Measurements from ENCODE around the gene CD82. TPM values are rescaled to one million over a fixed set of nuclear protein-coding genes. Genes with fewer than 3 reads are reported as not detected.

Gene CD82
- total and polyA plus RNA-seq, 2 of the 13 experiments (the other 11 are each of a cell fraction or from before 2014, with no cell fraction given) = 0.05 TPM; not detected in 1

DNA sequence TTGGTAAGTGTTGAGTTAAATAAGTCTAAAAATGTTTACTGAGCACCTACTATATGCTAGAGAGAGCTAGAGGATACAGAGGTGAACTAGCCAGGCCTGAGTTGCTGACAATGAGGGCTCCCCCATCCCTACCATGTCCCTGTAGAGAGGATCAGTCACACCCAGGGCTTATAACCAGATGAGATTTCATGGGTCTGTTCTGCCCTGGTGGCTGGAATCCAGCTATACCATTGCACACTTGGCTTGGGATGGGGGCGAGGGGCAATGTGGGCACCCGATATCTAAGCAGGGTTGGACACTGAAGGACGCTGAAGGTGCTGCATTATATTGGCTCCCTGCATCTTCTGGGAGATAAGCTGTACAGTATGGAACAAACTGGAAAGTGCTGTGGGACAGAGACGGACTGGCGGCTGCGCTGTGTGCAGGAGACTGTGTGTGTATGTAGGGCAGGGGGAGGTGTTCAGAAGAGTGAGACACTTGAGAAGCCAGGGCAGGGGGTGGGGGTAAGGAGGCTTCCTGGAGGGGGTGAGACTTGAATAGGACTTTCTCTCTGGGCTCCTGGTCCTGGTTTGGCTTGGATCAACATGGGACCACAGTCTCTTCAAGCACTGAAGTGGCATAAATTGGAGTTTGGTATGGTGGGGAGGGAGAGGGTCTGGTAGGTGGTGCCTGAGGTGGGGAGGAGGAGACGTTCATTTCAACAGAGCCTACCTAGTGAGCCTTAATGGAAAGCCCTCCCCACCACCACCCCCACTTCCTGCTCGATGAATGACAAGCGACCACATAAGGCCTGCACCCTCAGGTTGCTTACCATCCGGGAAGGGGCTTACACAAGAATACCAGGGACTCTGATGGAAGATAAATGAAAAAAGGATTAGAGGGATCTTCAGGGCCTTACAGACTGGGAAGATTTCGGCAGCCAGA, 1.8 kb downstream of the CD82 start:
- H3K36me3 ChIP-seq (replicated peaks in 1 of 2; ENCODE audit: control insufficient read depth in 1 of 2, insufficient read depth in 2 of 2, low read length in 2 of 2) = no peaks in the 10 kb centered on the region
- POLR2A ChIA-PET = no interaction called here
- no peak overlapping the region for H3K4me2 ChIP-seq (ENCODE audit: low read depth, low read length)
- BruUV-seq (replicated peaks) = no TSS peak
- H3K4me1 ChIP-seq (ENCODE audit: insufficient read depth, low read length) = peaks cover 8% of the 10 kb centered on the region
- ATAC-seq = no peak
- no peak overlapping the region for H3K9ac ChIP-seq (ENCODE audit: insufficient read depth, low read depth, low read length)
- H3K79me2 ChIP-seq (ENCODE audit: insufficient read depth, low read length) = no peaks in the 10 kb centered on the region
- no peaks in the 10 kb centered on the region for H3K9me3 ChIP-seq (ENCODE audit: low read length)
- DNase-seq (ENCODE audit: low spot score) = no peak
- CTCF ChIA-PET (ENCODE audit: low intra/inter-chr PET ratio, low total read pairs) = no interaction called here
- 57% methylated on average over 9 of the region's 11 CpGs for WGBS (ENCODE audit: low lambda C conversion rate)
- FAIRE-seq = no peak
- no peak overlapping the region for H2AFZ ChIP-seq (ENCODE audit: low read length)
- no peak overlapping the region for H3K4me3 ChIP-seq (replicated peaks in 1 of 3; ENCODE audit: insufficient read depth in 1 of 3, low read depth in 2 of 3, low read length in 3 of 3)
- no peaks in the 10 kb centered on the region for H4K20me1 ChIP-seq (ENCODE audit: insufficient read depth, low read length)
- peaks cover 0 to 20% of the 10 kb centered on the region in 2 experiments; a peak in 2 of 5 replicates for H3K27me3 ChIP-seq (ENCODE audit: control insufficient read depth in 1 of 2, insufficient read depth in 2 of 2, low read length in 2 of 2)
- in situ Hi-C loops (cut with HindIII; ENCODE audit: extremely low pct_ligation_motif_present, low pct_unique_long_range_greater_than_20kb) = loop anchor here (10.0 kb wide), 1 partner anchor 48 kb away; no protein-coding TSS in a partner anchor
- intact Hi-C loops (cut with micrococcal nuclease; ENCODE audit: unreplicated experiment) = no loop called here
- no peak overlapping the region for H3K27ac ChIP-seq (ENCODE audit: extremely low read length, insufficient read depth, low read length)
- TF ChIP-seq CENPT (CRISPR knock-in tag; IDR thresholded peaks at IDR 0.05; ENCODE audit: low read depth) (no peak), FOXK1 (CRISPR knock-in tag; IDR thresholded peaks at IDR 0.05; ENCODE audit: borderline replicate concordance, low read depth) (no peak), ZNF780A (CRISPR knock-in tag; IDR thresholded peaks at IDR 0.05) (no peak), ZNF75D (CRISPR knock-in tag; IDR thresholded peaks at IDR 0.05; ENCODE audit: borderline replicate concordance) (no peak), GTF2F1 (IDR thresholded peaks at IDR 0.05; ENCODE audit: low read length) (no peak), ZNF430 (CRISPR knock-in tag; IDR thresholded peaks at IDR 0.05) (no peak), KDM5A (IDR thresholded peaks at IDR 0.05; ENCODE audit: borderline replicate concordance, low read length) (no peak), ZNF383 (CRISPR knock-in tag; IDR thresholded peaks at IDR 0.05; ENCODE audit: borderline replicate concordance) (no peak), SATB2 (CRISPR knock-in tag; IDR thresholded peaks at IDR 0.05) (no peak), ZFP90 (CRISPR knock-in tag; IDR thresholded peaks at IDR 0.05; ENCODE audit: borderline replicate concordance) (no peak), GLI4 (CRISPR knock-in tag; IDR thresholded peaks at IDR 0.05; ENCODE audit: borderline replicate concordance) (no peak), NFKB2 (CRISPR knock-in tag; IDR thresholded peaks at IDR 0.05; ENCODE audit: borderline replicate concordance) (no peak)
- TF ChIP-seq, protein P1, sequence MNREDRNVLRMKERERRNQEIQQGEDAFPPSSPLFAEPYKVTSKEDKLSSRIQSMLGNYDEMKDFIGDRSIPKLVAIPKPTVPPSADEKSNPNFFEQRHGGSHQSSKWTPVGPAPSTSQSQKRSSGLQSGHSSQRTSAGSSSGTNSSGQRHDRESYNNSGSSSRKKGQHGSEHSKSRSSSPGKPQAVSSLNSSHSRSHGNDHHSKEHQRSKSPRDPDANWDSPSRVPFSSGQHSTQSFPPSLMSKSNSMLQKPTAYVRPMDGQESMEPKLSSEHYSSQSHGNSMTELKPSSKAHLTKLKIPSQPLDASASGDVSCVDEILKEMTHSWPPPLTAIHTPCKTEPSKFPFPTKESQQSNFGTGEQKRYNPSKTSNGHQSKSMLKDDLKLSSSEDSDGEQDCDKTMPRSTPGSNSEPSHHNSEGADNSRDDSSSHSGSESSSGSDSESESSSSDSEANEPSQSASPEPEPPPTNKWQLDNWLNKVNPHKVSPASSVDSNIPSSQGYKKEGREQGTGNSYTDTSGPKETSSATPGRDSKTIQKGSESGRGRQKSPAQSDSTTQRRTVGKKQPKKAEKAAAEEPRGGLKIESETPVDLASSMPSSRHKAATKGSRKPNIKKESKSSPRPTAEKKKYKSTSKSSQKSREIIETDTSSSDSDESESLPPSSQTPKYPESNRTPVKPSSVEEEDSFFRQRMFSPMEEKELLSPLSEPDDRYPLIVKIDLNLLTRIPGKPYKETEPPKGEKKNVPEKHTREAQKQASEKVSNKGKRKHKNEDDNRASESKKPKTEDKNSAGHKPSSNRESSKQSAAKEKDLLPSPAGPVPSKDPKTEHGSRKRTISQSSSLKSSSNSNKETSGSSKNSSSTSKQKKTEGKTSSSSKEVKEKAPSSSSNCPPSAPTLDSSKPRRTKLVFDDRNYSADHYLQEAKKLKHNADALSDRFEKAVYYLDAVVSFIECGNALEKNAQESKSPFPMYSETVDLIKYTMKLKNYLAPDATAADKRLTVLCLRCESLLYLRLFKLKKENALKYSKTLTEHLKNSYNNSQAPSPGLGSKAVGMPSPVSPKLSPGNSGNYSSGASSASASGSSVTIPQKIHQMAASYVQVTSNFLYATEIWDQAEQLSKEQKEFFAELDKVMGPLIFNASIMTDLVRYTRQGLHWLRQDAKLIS (CRISPR knock-in tag; IDR thresholded peaks at IDR 0.05) = no peak
- TF ChIP-seq, protein P2, sequence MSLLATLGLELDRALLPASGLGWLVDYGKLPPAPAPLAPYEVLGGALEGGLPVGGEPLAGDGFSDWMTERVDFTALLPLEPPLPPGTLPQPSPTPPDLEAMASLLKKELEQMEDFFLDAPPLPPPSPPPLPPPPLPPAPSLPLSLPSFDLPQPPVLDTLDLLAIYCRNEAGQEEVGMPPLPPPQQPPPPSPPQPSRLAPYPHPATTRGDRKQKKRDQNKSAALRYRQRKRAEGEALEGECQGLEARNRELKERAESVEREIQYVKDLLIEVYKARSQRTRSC (CRISPR knock-in tag; IDR thresholded peaks at IDR 0.05; ENCODE audit: low read depth) = no peak
- TF ChIP-seq, protein P3, sequence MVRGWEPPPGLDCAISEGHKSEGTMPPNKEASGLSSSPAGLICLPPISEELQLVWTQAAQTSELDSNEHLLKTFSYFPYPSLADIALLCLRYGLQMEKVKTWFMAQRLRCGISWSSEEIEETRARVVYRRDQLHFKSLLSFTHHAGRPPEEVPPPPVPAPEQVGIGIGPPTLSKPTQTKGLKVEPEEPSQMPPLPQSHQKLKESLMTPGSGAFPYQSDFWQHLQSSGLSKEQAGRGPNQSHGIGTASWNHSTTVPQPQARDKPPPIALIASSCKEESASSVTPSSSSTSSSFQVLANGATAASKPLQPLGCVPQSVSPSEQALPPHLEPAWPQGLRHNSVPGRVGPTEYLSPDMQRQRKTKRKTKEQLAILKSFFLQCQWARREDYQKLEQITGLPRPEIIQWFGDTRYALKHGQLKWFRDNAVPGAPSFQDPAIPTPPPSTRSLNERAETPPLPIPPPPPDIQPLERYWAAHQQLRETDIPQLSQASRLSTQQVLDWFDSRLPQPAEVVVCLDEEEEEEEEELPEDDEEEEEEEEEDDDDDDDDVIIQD (CRISPR knock-in tag; IDR thresholded peaks at IDR 0.05; ENCODE audit: low read depth) = no peak
